Liver (tissue), 9 donors: ENCODE measurements around the gene RASA3. TPM values are rescaled to one million over a fixed set of nuclear protein-coding genes. Genes with fewer than 3 reads are reported as not detected.

Experiments
- DNase-seq: peaks from one replicate; pipeline ENCODE4 v3.0.0-alpha.2; 2017; ENCODE audit warnings: low spot score
- H3K27ac ChIP-seq, 2 donors: one replicate each; pipeline ENCODE4 v1.7.0; 2013; ENCODE audit warnings: inconsistent platforms in 2 of 2, low read length in 2 of 2, control low read depth in 1 of 2, low read depth in 1 of 2, mild to moderate bottlenecking in 1 of 2
- H3K27me3 ChIP-seq, 4 donors: one replicate each; pipeline versions ENCODE4 v1.6.1 to v1.7.0; 2013; ENCODE audit warnings: low read length in 3 of 4, inconsistent platforms in 1 of 4, mild to moderate bottlenecking in 1 of 4, moderate library complexity in 1 of 4; ENCODE audit not compliant: control insufficient read depth in 4 of 4, insufficient read depth in 4 of 4
- H3K36me3 ChIP-seq, 4 donors: one replicate each; pipeline versions ENCODE4 v1.6.1 to v1.7.0; 2013; ENCODE audit warnings: low read length in 3 of 4, mild to moderate bottlenecking in 3 of 4, low read depth in 1 of 4, moderate library complexity in 1 of 4; ENCODE audit not compliant: control insufficient read depth in 4 of 4, insufficient read depth in 3 of 4
- H3K4me1 ChIP-seq, 4 donors: one replicate each; pipeline versions ENCODE4 v1.6.1 to v1.7.0; 2013; ENCODE audit warnings: low read length in 3 of 4, mild to moderate bottlenecking in 3 of 4, moderate library complexity in 1 of 4; ENCODE audit not compliant: control insufficient read depth in 4 of 4, insufficient read depth in 4 of 4
- H3K4me3 ChIP-seq, 3 donors: one replicate each; pipeline versions ENCODE4 v1.6.1 to v1.7.0; 2013; ENCODE audit warnings: low read length in 3 of 3, control low read depth in 1 of 3, low read depth in 1 of 3, mild to moderate bottlenecking in 1 of 3
- H3K9ac ChIP-seq, 2 donors: one replicate each; pipeline ENCODE4 v1.7.0; 2013; ENCODE audit warnings: low read length in 2 of 2, mild to moderate bottlenecking in 2 of 2, moderate library complexity in 2 of 2, control low read depth in 1 of 2, low read depth in 1 of 2
- H3K9me3 ChIP-seq, 4 donors: one replicate each; pipeline versions ENCODE4 v1.6.1 to v1.7.0; 2013; ENCODE audit warnings: low read length in 3 of 4; ENCODE audit not compliant: control insufficient read depth in 4 of 4
- ATF3 ChIP-seq: IDR thresholded peaks from 2 replicates; pipeline ENCODE4 v1.6.1; 2016; ENCODE audit warnings: antibody characterized with exemption
- CTCF ChIP-seq: fragments of 150-350 bp; IDR thresholded peaks from 2 replicates; pipeline ENCODE4 v1.5.1; 2017; ENCODE audit warnings: improper control_type of control experiment, low read depth, low read length; ENCODE audit not compliant: missing input control
- EGR1 ChIP-seq, 2 donors: IDR thresholded peaks; 2 replicates each; pipeline ENCODE4 v1.6.1; 2016 to 2018; ENCODE audit warnings: antibody characterized with exemption in 2 of 2, low read depth in 2 of 2
- FOXA1 ChIP-seq: IDR thresholded peaks from 2 replicates; pipeline ENCODE4 v1.6.1; 2016; ENCODE audit warnings: antibody characterized with exemption
- FOXA2 ChIP-seq: IDR thresholded peaks from 2 replicates; pipeline ENCODE4 v1.6.1; 2016; ENCODE audit warnings: antibody characterized with exemption
- GABPA ChIP-seq, 2 donors: IDR thresholded peaks in 1 of 2; conservative IDR thresholded peaks in 1 of 2; 2 replicates each; pipeline ENCODE4 v1.6.1; 2016; ENCODE audit warnings: antibody characterized with exemption in 2 of 2, mild to moderate bottlenecking in 1 of 2, moderate library complexity in 1 of 2
- HNF4A ChIP-seq, 2 donors: conservative IDR thresholded peaks; 2 replicates each; pipeline ENCODE4 v1.6.1; 2016; ENCODE audit warnings: antibody characterized with exemption in 2 of 2, mild to moderate bottlenecking in 2 of 2
- HNF4G ChIP-seq: IDR thresholded peaks from 2 replicates; pipeline ENCODE4 v1.6.1; 2016; ENCODE audit warnings: antibody characterized with exemption
- JUND ChIP-seq, 2 donors: IDR thresholded peaks; 2 replicates each; pipeline ENCODE4 v1.6.1; 2016; ENCODE audit warnings: antibody characterized with exemption in 2 of 2
- MAX ChIP-seq: IDR thresholded peaks from 2 replicates; pipeline ENCODE4 v1.6.1; 2016; ENCODE audit warnings: antibody characterized with exemption
- NR2F2 ChIP-seq: IDR thresholded peaks from 2 replicates; pipeline ENCODE4 v1.6.1; 2016; ENCODE audit warnings: antibody characterized with exemption
- RAD21 ChIP-seq, 2 donors: IDR thresholded peaks; 2 replicates each; pipeline ENCODE4 v1.6.1; 2016; ENCODE audit warnings: antibody characterized with exemption in 2 of 2, mild to moderate bottlenecking in 2 of 2
- REST ChIP-seq: IDR thresholded peaks from 2 replicates; pipeline ENCODE4 v1.6.1; 2016; ENCODE audit warnings: antibody characterized with exemption, mild to moderate bottlenecking
- RXRA ChIP-seq, 2 donors: IDR thresholded peaks; 2 replicates each; pipeline ENCODE4 v1.6.1; 2017 to 2018; ENCODE audit warnings: antibody characterized with exemption in 2 of 2, mild to moderate bottlenecking in 1 of 2
- SP1 ChIP-seq: IDR thresholded peaks from 2 replicates; pipeline ENCODE4 v1.6.1; 2018; ENCODE audit warnings: antibody characterized with exemption, mild to moderate bottlenecking
- YY1 ChIP-seq: IDR thresholded peaks from 2 replicates; pipeline ENCODE4 v1.6.1; 2016; ENCODE audit warnings: antibody characterized with exemption, mild to moderate bottlenecking
- ZBTB33 ChIP-seq: IDR thresholded peaks from 2 replicates; pipeline ENCODE4 v1.6.1; 2016; ENCODE audit warnings: antibody characterized with exemption
- WGBS: extraction: QIAGEN DNeasy Blood & Tissue Kit; methylation state at CpG from one replicate; pipeline ENCODE4 v1.1.7; 2013; 5-methylcytosine and 5-hydroxymethylcytosine counted together
- polyA plus RNA-seq, 2 donors: library from polyadenylated mRNA; stranded (reverse) in 1 of 2; unstranded in 1 of 2; fragments of 200-250 nt in 1 of 2; fragments of >200 nt in 1 of 2; fragmentation: Nextera tagmentation in 1 of 2; extraction: Ambion mirVana in 1 of 2; gene quantifications; one replicate each; pipeline versions ENCODE4 v1.2.1 to v1.2.3, GENCODE V29; 2013 to 2015
- total RNA-seq, 2 donors: library from RNA; depleted of rRNA; stranded (reverse); fragments of >200 nt; gene quantifications; one replicate each; pipeline ENCODE4 v1.2.3, GENCODE V29; 2014
- donor health status: healthy.
- donor health status: healthy.
- donor health status: healthy.
- donor health status: healthy.
- donor health status: healthy.

Gene RASA3
- total and polyA plus RNA-seq, 4 donors: 0.64 to 5.9 (median 3.8) TPM

GRCh38 chr13:114077099-114077932, 55.1 kb downstream of the RASA3 start:
- no peak for DNase-seq
- H3K4me1 ChIP-seq: peaks cover 0 to 1% (median 0%) of the 10 kb centered on the region in 4 donors
- WGBS: 88% methylated on average over 34 of the region's 34 CpGs
- TF ChIP-seq HNF4G: no peak
- no peak for TF ChIP-seq SP1
- no peak for TF ChIP-seq ZBTB33
- no peak for TF ChIP-seq FOXA1
- no peak for TF ChIP-seq REST
- no peak for TF ChIP-seq GABPA (IDR thresholded peaks at IDR 0.05 in 1 of 2, conservative IDR thresholded peaks at IDR 0.05 in 1 of 2)
- no peak for TF ChIP-seq EGR1 (IDR thresholded peaks at IDR 0.05; ENCODE audit: low read depth in 2 of 2)
- no peak for TF ChIP-seq JUND (IDR thresholded peaks at IDR 0.05)
- TF ChIP-seq RAD21 (IDR thresholded peaks at IDR 0.05): no peak
- TF ChIP-seq RXRA (IDR thresholded peaks at IDR 0.05): no peak
- TF ChIP-seq YY1: no peak
- TF ChIP-seq ATF3: no peak
- no peak for TF ChIP-seq MAX
- TF ChIP-seq HNF4A (conservative IDR thresholded peaks at IDR 0.05): no peak
- TF ChIP-seq NR2F2: no peak
- no peak for TF ChIP-seq FOXA2
- no peak overlapping the region for H3K9ac ChIP-seq
- no peak overlapping the region for H3K27ac ChIP-seq
- H3K36me3 ChIP-seq: no peaks in the 10 kb centered on the region
- no peak overlapping the region for H3K4me3 ChIP-seq
- no peaks in the 10 kb centered on the region for H3K27me3 ChIP-seq
- no peaks in the 10 kb centered on the region for H3K9me3 ChIP-seq

- H3K4me1 ChIP-seq: peaks cover 0 to 1% (median 0%) of the 10 kb centered on the region in 4 donors
- DNase-seq: no peak
- H3K9me3 ChIP-seq: no peaks in the 10 kb centered on the region
- no peaks in the 10 kb centered on the region for H3K36me3 ChIP-seq
- H3K27ac ChIP-seq: no peak overlapping the region
- no peaks in the 10 kb centered on the region for H3K27me3 ChIP-seq
- WGBS: 96% methylated on average over 35 of the region's 35 CpGs
- no peak overlapping the region for H3K4me3 ChIP-seq
- H3K9ac ChIP-seq: no peak overlapping the region
- TF ChIP-seq FOXA2 (no peak), MAX (no peak), CTCF (no peak), GABPA (IDR thresholded peaks at IDR 0.05 in 1 of 2, conservative IDR thresholded peaks at IDR 0.05 in 1 of 2) (no peak), SP1 (no peak), JUND (IDR thresholded peaks at IDR 0.05) (no peak), RXRA (IDR thresholded peaks at IDR 0.05) (no peak), ZBTB33 (no peak), FOXA1 (no peak)
Observed at GRCh38 chr13:114076329-114077090, 55.9 kb downstream of the RASA3 start.
